PFSK-1 (cell line): ENCODE measurements around the gene VPS52.

Experiments
- FOXP2 ChIP-seq: optimal IDR thresholded peaks from 2 replicates; pipeline ENCODE3; 2011; ENCODE audit warnings: borderline replicate concordance, control low read depth, inconsistent platforms; ENCODE audit not compliant: insufficient read depth; ENCODE audit errors: extremely low read length, extremely low read depth
- POLR2AphosphoS5 ChIP-seq: IDR thresholded peaks from 2 replicates; pipeline ENCODE4 v1.6.1; 2012; ENCODE audit warnings: low read depth, mild to moderate bottlenecking, control low read depth, low read length, moderate library complexity
- REST ChIP-seq, 2 experiments: IDR thresholded peaks; 2 replicates each; pipeline versions ENCODE4 v1.6.1 to v1.8.0; 2011 to 2012; ENCODE audit warnings: low read depth in 2 of 2, low read length in 2 of 2, control low read depth in 1 of 2, inconsistent platforms in 1 of 2, mild to moderate bottlenecking in 1 of 2, moderate library complexity in 1 of 2; ENCODE audit not compliant: insufficient read depth in 1 of 2
- SIN3A ChIP-seq: IDR thresholded peaks from 2 replicates; pipeline ENCODE4 v1.6.1; 2012; ENCODE audit warnings: mild to moderate bottlenecking, low read length, moderate library complexity, borderline replicate concordance; ENCODE audit not compliant: insufficient read depth
- TAF1 ChIP-seq: IDR thresholded peaks from 2 replicates; pipeline ENCODE4 v1.6.1; 2012; ENCODE audit warnings: low read length, control low read depth, borderline replicate concordance; ENCODE audit not compliant: insufficient read depth

VPS52 gene

DNA sequence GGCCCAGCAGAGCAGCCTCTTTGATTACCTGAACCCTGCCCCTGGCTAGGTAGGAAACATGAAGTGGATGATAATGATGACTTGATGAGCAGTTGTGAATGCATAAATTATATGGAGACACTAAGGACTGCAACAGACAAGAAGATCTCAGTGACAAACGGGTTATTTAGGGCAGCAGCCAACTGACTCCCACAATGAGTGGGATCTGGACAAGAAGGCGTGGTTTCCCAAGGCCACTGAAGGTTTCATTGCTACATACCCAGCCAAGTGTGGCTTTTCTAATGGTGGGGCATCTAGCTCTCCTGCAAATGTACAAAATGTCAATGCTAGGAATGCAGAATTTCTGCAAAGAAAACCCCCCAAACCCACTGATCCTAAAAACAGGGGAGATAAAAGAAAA lies 33.9 kb downstream of the VPS52 start:
- no peak for TF ChIP-seq SIN3A
- no peak for TF ChIP-seq FOXP2
- TF ChIP-seq POLR2AphosphoS5, result no peak
- TF ChIP-seq TAF1, result no peak
- no peak for TF ChIP-seq REST (IDR thresholded peaks at IDR 0.05; ENCODE audit: insufficient read depth in 1 of 2, low read depth in 2 of 2, low read length in 2 of 2)

DNA sequence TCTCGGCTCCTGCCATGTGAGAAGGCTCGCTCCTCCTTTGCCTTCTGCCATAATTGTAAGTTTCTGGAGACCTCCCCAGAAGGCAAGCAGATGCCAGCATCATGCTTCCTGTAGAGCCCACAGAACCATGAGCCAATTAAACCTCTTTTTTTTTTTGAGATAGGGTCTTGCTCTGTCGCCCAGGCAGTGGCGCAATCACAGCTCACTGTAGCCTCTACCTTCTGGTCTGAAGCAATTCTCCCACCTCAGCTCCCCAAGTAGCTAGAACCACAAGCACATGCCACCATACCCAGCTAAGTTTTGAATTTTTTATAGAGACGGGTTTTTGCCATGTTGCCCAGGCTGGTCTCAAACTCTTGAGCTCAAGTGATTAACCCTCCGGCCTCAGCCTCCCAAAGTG lies 34.8 kb downstream of the VPS52 start:
- TF ChIP-seq FOXP2 (no peak), SIN3A (no peak), TAF1 (no peak), POLR2AphosphoS5 (no peak), REST (IDR thresholded peaks at IDR 0.05; ENCODE audit: insufficient read depth in 1 of 2, low read depth in 2 of 2, low read length in 2 of 2) (no peak)

GRCh38 chr6:33236328-33236727 lies 35.3 kb downstream of the VPS52 start:
- TF ChIP-seq POLR2AphosphoS5 (no peak), TAF1 (no peak), FOXP2 (no peak), SIN3A (no peak)

- TF ChIP-seq SIN3A, result no peak
- no peak for TF ChIP-seq REST (IDR thresholded peaks at IDR 0.05; ENCODE audit: insufficient read depth in 1 of 2, low read depth in 2 of 2, low read length in 2 of 2)
- TF ChIP-seq TAF1, result no peak
- TF ChIP-seq POLR2AphosphoS5, result no peak
- no peak for TF ChIP-seq FOXP2
Measured at GRCh38 chr6:33235221-33235634, 36.4 kb downstream of the VPS52 start.

- no peak for TF ChIP-seq REST (IDR thresholded peaks at IDR 0.05; ENCODE audit: insufficient read depth in 1 of 2, low read depth in 2 of 2, low read length in 2 of 2)
- TF ChIP-seq TAF1, result no peak
- TF ChIP-seq FOXP2, result no peak
Measured at GRCh38 chr6:33217681-33218080, 54.0 kb downstream of the VPS52 start.
